WTC11 (cell line): ENCODE measurements around the gene ZKSCAN1.

Experiments used
- GRHL2 ChIP-seq: fragments of 250-450 bp; sonication (Bioruptor Pico); IDR thresholded peaks from 2 replicates; pipeline ENCODE4 v1.8.0; 2022; ENCODE audit warnings: mild to moderate bottlenecking, moderate library complexity; ENCODE audit not compliant: insufficient replicate concordance, severe bottlenecking
- RELA ChIP-seq: sonication (generic); formaldehyde crosslinking; IDR thresholded peaks from 2 replicates; pipeline ENCODE4 v1.8.1; 2022; ENCODE audit warnings: missing genetic modification reagents, mild to moderate bottlenecking, borderline replicate concordance
- ZNF396 ChIP-seq: fragments of 250-450 bp; sonication (Bioruptor Pico); IDR thresholded peaks from 2 replicates; pipeline ENCODE4 v1.8.0; 2021; ENCODE audit warnings: mild to moderate bottlenecking, moderate library complexity, borderline replicate concordance
- TF ChIP-seq, protein P1 (sequence below): sonication (generic); formaldehyde crosslinking; IDR thresholded peaks from 2 replicates; pipeline ENCODE4 v1.8.0; 2022; ENCODE audit warnings: mild to moderate bottlenecking, missing genetic modification reagents
- TF ChIP-seq, protein P2 (sequence below): fragments of 200-600 bp; IDR thresholded peaks from 2 replicates; pipeline ENCODE4 v1.8.0; 2022; ENCODE audit warnings: antibody characterized with exemption

DNA sequence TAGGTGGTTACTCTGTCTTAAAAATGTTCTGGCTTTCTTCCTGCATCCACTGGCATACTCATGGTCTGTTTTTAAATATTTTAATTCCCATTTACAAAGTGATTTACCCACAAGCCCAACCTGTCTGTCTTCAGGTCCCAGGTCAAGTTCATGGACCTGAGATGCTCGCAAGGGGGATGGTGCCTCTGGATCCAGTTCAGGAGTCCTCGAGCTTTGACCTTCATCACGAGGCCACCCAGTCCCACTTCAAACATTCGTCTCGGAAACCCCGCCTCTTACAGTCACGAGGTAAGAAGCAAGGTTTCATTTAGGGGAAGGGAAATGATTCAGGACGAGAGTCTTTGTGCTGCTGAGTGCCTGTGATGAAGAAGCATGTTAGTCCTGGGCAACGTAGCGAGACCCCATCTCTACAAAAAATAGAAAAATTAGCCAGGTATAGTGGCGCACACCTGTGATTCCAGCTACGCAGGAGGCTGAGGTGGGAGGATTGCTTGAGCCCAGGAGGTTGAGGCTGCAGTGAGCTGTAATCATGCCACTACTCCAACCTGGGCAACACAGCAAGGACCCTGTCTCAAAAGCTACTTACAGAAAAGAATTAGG lies 8.7 kb downstream of the ZKSCAN1 start:
- TF ChIP-seq, protein P1, sequence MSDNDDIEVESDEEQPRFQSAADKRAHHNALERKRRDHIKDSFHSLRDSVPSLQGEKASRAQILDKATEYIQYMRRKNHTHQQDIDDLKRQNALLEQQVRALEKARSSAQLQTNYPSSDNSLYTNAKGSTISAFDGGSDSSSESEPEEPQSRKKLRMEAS (CRISPR knock-in tag): no peak
- no peak for TF ChIP-seq ZNF396
- TF ChIP-seq, protein P2, sequence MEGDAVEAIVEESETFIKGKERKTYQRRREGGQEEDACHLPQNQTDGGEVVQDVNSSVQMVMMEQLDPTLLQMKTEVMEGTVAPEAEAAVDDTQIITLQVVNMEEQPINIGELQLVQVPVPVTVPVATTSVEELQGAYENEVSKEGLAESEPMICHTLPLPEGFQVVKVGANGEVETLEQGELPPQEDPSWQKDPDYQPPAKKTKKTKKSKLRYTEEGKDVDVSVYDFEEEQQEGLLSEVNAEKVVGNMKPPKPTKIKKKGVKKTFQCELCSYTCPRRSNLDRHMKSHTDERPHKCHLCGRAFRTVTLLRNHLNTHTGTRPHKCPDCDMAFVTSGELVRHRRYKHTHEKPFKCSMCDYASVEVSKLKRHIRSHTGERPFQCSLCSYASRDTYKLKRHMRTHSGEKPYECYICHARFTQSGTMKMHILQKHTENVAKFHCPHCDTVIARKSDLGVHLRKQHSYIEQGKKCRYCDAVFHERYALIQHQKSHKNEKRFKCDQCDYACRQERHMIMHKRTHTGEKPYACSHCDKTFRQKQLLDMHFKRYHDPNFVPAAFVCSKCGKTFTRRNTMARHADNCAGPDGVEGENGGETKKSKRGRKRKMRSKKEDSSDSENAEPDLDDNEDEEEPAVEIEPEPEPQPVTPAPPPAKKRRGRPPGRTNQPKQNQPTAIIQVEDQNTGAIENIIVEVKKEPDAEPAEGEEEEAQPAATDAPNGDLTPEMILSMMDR: no peak
- no peak for TF ChIP-seq GRHL2 (CRISPR knock-in tag)
- TF ChIP-seq RELA (CRISPR knock-in tag): no peak
